WTC11 (cell line): Measurements from ENCODE around the gene DNAJC3.

Experiments used
- CTCF ChIP-seq: fragments of 200-600 bp; IDR thresholded peaks from 2 replicates; pipeline ENCODE4 v1.8.0; 2022; ENCODE audit warnings: antibody characterized with exemption
- E2F5 ChIP-seq: sonication (generic); formaldehyde crosslinking; IDR thresholded peaks from 2 replicates; pipeline ENCODE4 v1.8.1; 2022; ENCODE audit warnings: mild to moderate bottlenecking, moderate library complexity, missing genetic modification reagents
- FOXK1 ChIP-seq: sonication (generic); formaldehyde crosslinking; IDR thresholded peaks from 2 replicates; pipeline ENCODE4 v1.8.0; 2022; ENCODE audit warnings: mild to moderate bottlenecking, moderate library complexity, missing genetic modification reagents
- NFE2L1 ChIP-seq: sonication (generic); formaldehyde crosslinking; IDR thresholded peaks from 2 replicates; pipeline ENCODE4 v1.8.1; 2023; ENCODE audit warnings: missing genetic modification reagents
- NR3C1 ChIP-seq: sonication (generic); formaldehyde crosslinking; conservative IDR thresholded peaks from 2 replicates; pipeline ENCODE4 v1.8.1; 2023; ENCODE audit warnings: low read depth, mild to moderate bottlenecking, missing genetic modification reagents
- SP1 ChIP-seq: sonication (generic); formaldehyde crosslinking; conservative IDR thresholded peaks from 2 replicates; pipeline ENCODE4 v1.8.1; 2022; ENCODE audit warnings: missing genetic modification reagents
- TCF7 ChIP-seq: sonication (generic); formaldehyde crosslinking; IDR thresholded peaks from 2 replicates; pipeline ENCODE4 v1.8.0; 2022; ENCODE audit warnings: mild to moderate bottlenecking, low read depth, missing genetic modification reagents, moderate library complexity
- TF ChIP-seq, protein P1 (sequence below): sonication (generic); formaldehyde crosslinking; IDR thresholded peaks from 2 replicates; pipeline ENCODE4 v1.8.1; 2023; ENCODE audit warnings: mild to moderate bottlenecking, missing genetic modification reagents, moderate library complexity
- TF ChIP-seq, protein P2 (sequence below): sonication (generic); formaldehyde crosslinking; IDR thresholded peaks from 2 replicates; pipeline ENCODE4 v1.8.1; 2022; ENCODE audit warnings: low read depth, mild to moderate bottlenecking, moderate library complexity, missing genetic modification reagents, borderline replicate concordance
- TF ChIP-seq, protein P3 (sequence below): sonication (generic); formaldehyde crosslinking; IDR thresholded peaks from 2 replicates; pipeline ENCODE4 v1.8.0; 2023; ENCODE audit warnings: missing genetic modification reagents

DNA sequence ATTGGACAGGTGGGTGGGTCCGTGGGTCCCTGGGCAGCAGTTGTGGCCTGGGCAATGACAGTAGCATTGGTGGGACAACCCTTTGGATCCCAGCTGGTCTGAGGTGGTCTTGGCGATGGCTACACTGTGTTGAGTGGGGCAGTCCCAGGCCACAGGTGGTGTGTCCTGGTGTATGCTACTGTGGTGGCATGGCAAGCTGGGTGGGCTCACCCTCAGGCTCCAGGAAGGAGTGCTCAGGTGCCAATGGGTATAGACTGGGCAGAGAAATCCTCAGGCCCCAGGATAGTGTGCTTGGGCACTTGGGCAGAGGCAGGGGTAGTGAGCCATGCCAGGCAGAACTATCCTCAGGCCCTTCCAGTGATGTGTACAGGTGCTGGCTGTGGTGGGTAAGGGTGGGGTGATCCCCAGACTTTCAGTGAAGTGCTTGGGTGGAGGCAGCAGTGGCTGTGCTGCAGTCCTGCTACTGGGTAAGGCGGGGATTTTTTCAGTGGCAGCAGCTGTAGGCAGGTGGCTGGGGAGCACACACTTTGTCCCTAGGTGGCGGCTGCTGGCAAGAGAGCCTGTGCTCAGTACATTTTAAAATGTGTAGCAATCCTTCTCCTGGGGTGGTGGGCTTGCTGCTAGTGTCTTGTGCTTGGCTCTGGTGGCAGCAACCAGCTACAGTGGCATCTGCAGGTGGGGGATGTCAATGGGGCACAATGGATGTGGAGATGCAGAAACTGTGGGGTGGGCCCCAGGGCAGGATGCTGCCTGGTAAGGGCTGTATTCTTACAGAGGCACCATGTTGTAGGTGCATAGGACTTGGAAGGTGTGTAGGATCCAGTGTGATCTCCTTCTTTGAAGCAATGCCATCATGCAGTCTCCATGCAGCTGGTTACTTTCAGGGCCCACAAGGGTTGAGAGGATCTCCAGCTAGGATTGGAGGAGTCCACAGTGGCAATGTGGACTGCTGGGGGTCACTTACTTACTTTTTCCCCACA is 64.9 kb downstream of the DNAJC3 start:
- TF ChIP-seq SP1 (CRISPR knock-in tag) (no peak), FOXK1 (no peak), CTCF (no peak), TCF7 (CRISPR knock-in tag) (no peak), NFE2L1 (CRISPR knock-in tag) (no peak), E2F5 (CRISPR knock-in tag) (no peak), NR3C1 (CRISPR knock-in tag) (no peak)
- TF ChIP-seq, protein P1, sequence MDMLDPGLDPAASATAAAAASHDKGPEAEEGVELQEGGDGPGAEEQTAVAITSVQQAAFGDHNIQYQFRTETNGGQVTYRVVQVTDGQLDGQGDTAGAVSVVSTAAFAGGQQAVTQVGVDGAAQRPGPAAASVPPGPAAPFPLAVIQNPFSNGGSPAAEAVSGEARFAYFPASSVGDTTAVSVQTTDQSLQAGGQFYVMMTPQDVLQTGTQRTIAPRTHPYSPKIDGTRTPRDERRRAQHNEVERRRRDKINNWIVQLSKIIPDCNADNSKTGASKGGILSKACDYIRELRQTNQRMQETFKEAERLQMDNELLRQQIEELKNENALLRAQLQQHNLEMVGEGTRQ (CRISPR knock-in tag), result no peak
- TF ChIP-seq, protein P2, sequence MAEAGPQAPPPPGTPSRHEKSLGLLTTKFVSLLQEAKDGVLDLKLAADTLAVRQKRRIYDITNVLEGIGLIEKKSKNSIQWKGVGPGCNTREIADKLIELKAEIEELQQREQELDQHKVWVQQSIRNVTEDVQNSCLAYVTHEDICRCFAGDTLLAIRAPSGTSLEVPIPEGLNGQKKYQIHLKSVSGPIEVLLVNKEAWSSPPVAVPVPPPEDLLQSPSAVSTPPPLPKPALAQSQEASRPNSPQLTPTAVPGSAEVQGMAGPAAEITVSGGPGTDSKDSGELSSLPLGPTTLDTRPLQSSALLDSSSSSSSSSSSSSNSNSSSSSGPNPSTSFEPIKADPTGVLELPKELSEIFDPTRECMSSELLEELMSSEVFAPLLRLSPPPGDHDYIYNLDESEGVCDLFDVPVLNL (CRISPR knock-in tag), result no peak
- TF ChIP-seq, protein P3, sequence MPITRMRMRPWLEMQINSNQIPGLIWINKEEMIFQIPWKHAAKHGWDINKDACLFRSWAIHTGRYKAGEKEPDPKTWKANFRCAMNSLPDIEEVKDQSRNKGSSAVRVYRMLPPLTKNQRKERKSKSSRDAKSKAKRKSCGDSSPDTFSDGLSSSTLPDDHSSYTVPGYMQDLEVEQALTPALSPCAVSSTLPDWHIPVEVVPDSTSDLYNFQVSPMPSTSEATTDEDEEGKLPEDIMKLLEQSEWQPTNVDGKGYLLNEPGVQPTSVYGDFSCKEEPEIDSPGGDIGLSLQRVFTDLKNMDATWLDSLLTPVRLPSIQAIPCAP (CRISPR knock-in tag), result no peak
